ENCODE results near the gene PRSS36.
A peak's percentile ranks its signal among the peaks of the same experiment; 100 is the strongest.
"Not testable (repeated sequence)": the region's sequence is repeated elsewhere in the genome, so short reads cannot be mapped to it uniquely, and the experiment has no call there.

Gene PRSS36

GRCh38 chr16:31141489-31142108 is 8.3 kb downstream of the PRSS36 start:
- DNase-seq (ENCODE audit: low read depth) = no peak

- DNase-seq (ENCODE audit: low read depth) = not testable (repeated sequence)
These were observed 8.8 kb downstream of the PRSS36 start for GRCh38 chr16:31141071-31141469.

- DNase-seq (ENCODE audit: low read depth) = peak; percentile 36
These were observed 11.0 kb downstream of the PRSS36 start for GRCh38 chr16:31138621-31139578.

- not testable (repeated sequence) for DNase-seq (ENCODE audit: low read depth)
These were observed 12.9 kb downstream of the PRSS36 start for GRCh38 chr16:31136822-31137499.

- DNase-seq (ENCODE audit: low read depth) = no peak
These were observed 13.6 kb downstream of the PRSS36 start for GRCh38 chr16:31136287-31136662.

GRCh38 chr16:31135535-31136286 is 14.2 kb downstream of the PRSS36 start, which contains the start of gene PRSS8:
Gene PRSS8, minus strand, starts transcription at chr16:31135727. Its CDS starts 229 bp downstream, at chr16:31135498.
- DNase-seq (ENCODE audit: low read depth) = no peak

GRCh38 chr16:31134625-31135534 is 15.0 kb downstream of the PRSS36 start:
- DNase-seq (ENCODE audit: low read depth) = no peak

- DNase-seq (ENCODE audit: low read depth) = no peak
These were observed 15.7 kb downstream of the PRSS36 start for GRCh38 chr16:31134091-31134571.

- DNase-seq (ENCODE audit: low read depth) = no peak
These were observed 16.8 kb downstream of the PRSS36 start for GRCh38 chr16:31133046-31133501.

- no peak for DNase-seq (ENCODE audit: low read depth)
These were observed 17.4 kb downstream of the PRSS36 start for GRCh38 chr16:31132303-31132979.

GRCh38 chr16:31131841-31132271 is 18.0 kb downstream of the PRSS36 start:
- no peak for DNase-seq (ENCODE audit: low read depth)

- no peak for DNase-seq (ENCODE audit: low read depth)
These were observed 18.4 kb downstream of the PRSS36 start for GRCh38 chr16:31131416-31131815.

- no peak for DNase-seq (ENCODE audit: low read depth)
These were observed 19.0 kb downstream of the PRSS36 start for GRCh38 chr16:31130899-31131298.

GRCh38 chr16:31130336-31130891 is 19.5 kb downstream of the PRSS36 start:
- DNase-seq (ENCODE audit: low read depth) = no peak

GRCh38 chr16:31129568-31130335 is 20.1 kb downstream of the PRSS36 start:
- no peak for DNase-seq (ENCODE audit: low read depth)

- no peak for DNase-seq (ENCODE audit: low read depth)
These were observed 20.9 kb downstream of the PRSS36 start for GRCh38 chr16:31128711-31129567.

- no peak for DNase-seq (ENCODE audit: low read depth)
These were observed 22.7 kb downstream of the PRSS36 start for GRCh38 chr16:31127182-31127581.

GRCh38 chr16:31125844-31126243 is 24.0 kb downstream of the PRSS36 start:
- DNase-seq (ENCODE audit: low read depth) = no peak

All from fibroblast of gingiva (primary cell).